ENCODE data around the gene PLEKHO1.

Gene PLEKHO1, protein sequence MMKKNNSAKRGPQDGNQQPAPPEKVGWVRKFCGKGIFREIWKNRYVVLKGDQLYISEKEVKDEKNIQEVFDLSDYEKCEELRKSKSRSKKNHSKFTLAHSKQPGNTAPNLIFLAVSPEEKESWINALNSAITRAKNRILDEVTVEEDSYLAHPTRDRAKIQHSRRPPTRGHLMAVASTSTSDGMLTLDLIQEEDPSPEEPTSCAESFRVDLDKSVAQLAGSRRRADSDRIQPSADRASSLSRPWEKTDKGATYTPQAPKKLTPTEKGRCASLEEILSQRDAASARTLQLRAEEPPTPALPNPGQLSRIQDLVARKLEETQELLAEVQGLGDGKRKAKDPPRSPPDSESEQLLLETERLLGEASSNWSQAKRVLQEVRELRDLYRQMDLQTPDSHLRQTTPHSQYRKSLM

DNA sequence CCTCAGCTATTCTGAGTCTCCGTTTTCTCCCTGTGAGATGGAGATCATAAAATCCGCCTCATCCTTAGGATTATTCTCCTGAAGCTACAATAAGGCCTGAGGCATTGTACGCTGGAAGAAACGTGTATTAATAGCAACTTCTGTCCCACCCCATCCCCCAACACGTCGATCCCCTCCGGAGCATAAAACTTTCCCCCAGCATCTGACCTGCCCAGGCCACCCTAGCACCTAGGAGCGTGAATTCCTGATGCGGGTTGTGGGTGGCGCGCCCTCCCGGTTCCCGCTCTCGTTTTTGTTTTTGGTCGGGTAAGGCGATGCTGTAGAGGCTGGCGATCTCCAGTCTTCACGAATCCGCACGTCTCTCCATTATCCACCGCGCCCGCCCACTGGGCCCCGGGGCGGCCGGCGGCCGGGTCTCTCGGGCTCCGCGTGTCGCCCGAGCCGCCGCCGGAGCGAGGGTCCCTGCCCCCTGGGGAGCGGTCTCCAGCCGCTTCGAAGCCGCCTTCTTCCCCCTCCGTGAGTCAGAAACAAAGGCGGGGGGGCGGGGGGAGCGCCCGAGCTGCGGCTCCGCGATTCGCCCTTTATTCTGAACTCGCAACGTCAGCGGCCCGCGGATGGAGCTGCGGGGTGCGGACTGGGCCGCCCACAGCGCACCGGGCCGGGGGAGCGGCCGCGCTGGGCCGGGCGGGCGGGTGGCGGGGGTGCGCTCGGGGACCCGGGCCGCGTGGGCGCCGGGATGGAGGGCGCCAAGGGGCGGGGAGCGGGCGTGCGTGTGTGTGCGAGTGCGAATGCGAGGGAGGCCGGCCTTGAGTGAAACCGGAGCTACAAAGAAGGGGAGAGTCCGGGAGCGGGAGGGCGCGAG is at the start of gene PLEKHO1:
Gene PLEKHO1, plus strand, starts transcription at position 646 of the 862 bp plus-strand sequence. CDS start 342 bp downstream, outside the sequence.
- H3K27me3 ChIP-seq (ENCODE audit: low read depth) = no peaks in the 10 kb centered on the region
- peak; percentile 63 to 80 for DNase-seq (ENCODE audit: low spot score in 2 of 2)
- no peaks in the 10 kb centered on the region for H3K9me3 ChIP-seq
- peaks cover 10% of the 10 kb centered on the region for H3K4me1 ChIP-seq
- in situ Hi-C loops (cut with MboI; ENCODE audit: low sequenced_read_pairs) = loop anchor here (25.0 kb wide), 1 partner anchor 237 kb away; the partner anchor contains the start of gene SV2A
- H3K36me3 ChIP-seq (replicated peaks) = peaks cover 14% of the 10 kb centered on the region
- peak within 1 kb of the TSS; percentile 76 for H3K4me3 ChIP-seq

GRCh38 chr1:150102986-150103385 is 46.7 kb upstream of the PLEKHO1 start:
- H3K27me3 ChIP-seq (ENCODE audit: low read depth) = no peaks in the 10 kb centered on the region
- in situ Hi-C loops (cut with MboI; ENCODE audit: low sequenced_read_pairs) = no loop called here
- DNase-seq (ENCODE audit: low spot score in 2 of 2) = no peak
- no peaks in the 10 kb centered on the region for H3K9me3 ChIP-seq
- H3K36me3 ChIP-seq (replicated peaks) = peaks cover 14% of the 10 kb centered on the region
- no peaks in the 10 kb centered on the region for H3K4me1 ChIP-seq
- no peak overlapping the region for H3K4me3 ChIP-seq

- Histone ChIP-seq H3K4me3 (no peak overlapping the region), H3K27me3 (ENCODE audit: low read depth) (no peaks in the 10 kb centered on the region), H3K36me3 (replicated peaks) (peaks cover 7% of the 10 kb centered on the region), H3K9me3 (no peaks in the 10 kb centered on the region), H3K4me1 (no peaks in the 10 kb centered on the region)
- DNase-seq (ENCODE audit: low spot score in 2 of 2) = no peak
- in situ Hi-C loops (cut with MboI; ENCODE audit: low sequenced_read_pairs) = no loop called here
Measured at GRCh38 chr1:150106341-150106740, 43.4 kb upstream of the PLEKHO1 start.

GRCh38 chr1:150109586-150109985 is 40.1 kb upstream of the PLEKHO1 start:
- Histone ChIP-seq H3K27me3 (ENCODE audit: low read depth) (no peaks in the 10 kb centered on the region), H3K4me3 (no peak overlapping the region), H3K9me3 (no peaks in the 10 kb centered on the region), H3K36me3 (replicated peaks) (peaks cover 13% of the 10 kb centered on the region), H3K4me1 (no peaks in the 10 kb centered on the region)
- in situ Hi-C loops (cut with MboI; ENCODE audit: low sequenced_read_pairs) = no loop called here
- no peak for DNase-seq (ENCODE audit: low spot score in 2 of 2)

GRCh38 chr1:150110116-150110515 is 39.6 kb upstream of the PLEKHO1 start:
- no peak overlapping the region for H3K4me3 ChIP-seq
- H3K9me3 ChIP-seq = no peaks in the 10 kb centered on the region
- H3K27me3 ChIP-seq (ENCODE audit: low read depth) = no peaks in the 10 kb centered on the region
- no peak for DNase-seq (ENCODE audit: low spot score in 2 of 2)
- in situ Hi-C loops (cut with MboI; ENCODE audit: low sequenced_read_pairs) = no loop called here
- no peaks in the 10 kb centered on the region for H3K4me1 ChIP-seq
- peaks cover 13% of the 10 kb centered on the region for H3K36me3 ChIP-seq (replicated peaks)

GRCh38 chr1:150111670-150112069 is 38.0 kb upstream of the PLEKHO1 start:
- H3K27me3 ChIP-seq (ENCODE audit: low read depth) = no peaks in the 10 kb centered on the region
- peaks cover 16% of the 10 kb centered on the region for H3K36me3 ChIP-seq (replicated peaks)
- H3K9me3 ChIP-seq = no peaks in the 10 kb centered on the region
- no peaks in the 10 kb centered on the region for H3K4me1 ChIP-seq
- no peak for DNase-seq (ENCODE audit: low spot score in 2 of 2)
- H3K4me3 ChIP-seq = no peak overlapping the region
- in situ Hi-C loops (cut with MboI; ENCODE audit: low sequenced_read_pairs) = no loop called here

- in situ Hi-C loops (cut with MboI; ENCODE audit: low sequenced_read_pairs) = no loop called here
- Histone ChIP-seq H3K9me3 (no peaks in the 10 kb centered on the region), H3K36me3 (replicated peaks) (peaks cover 16% of the 10 kb centered on the region), H3K27me3 (ENCODE audit: low read depth) (no peaks in the 10 kb centered on the region), H3K4me1 (no peaks in the 10 kb centered on the region), H3K4me3 (no peak overlapping the region)
- no peak for DNase-seq (ENCODE audit: low spot score in 2 of 2)
Measured at GRCh38 chr1:150115121-150115520, 34.6 kb upstream of the PLEKHO1 start.

DNA sequence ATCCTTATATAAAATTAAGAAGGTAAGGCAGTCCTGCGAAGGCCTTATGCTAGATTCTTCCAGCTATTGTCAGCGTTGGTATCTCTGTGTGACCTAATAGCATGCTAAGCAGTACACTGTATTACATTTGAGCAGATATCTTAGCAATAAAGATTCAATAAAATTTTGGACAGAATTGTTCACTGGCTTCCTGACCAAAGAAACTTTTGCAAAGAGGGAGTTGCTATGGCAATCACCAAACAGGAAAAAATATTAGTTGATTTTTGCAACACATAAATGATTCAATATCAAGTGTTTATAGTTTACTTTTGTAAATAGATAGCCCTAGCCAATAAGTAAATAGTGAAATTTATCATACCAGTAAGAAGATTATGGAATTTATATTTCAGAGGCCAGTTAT is 31.0 kb upstream of the PLEKHO1 start:
- Histone ChIP-seq H3K4me1 (no peaks in the 10 kb centered on the region), H3K4me3 (no peak overlapping the region), H3K36me3 (replicated peaks) (0 out of 2 replicates have a peak, but pooled peaks cover 3% of the 10 kb centered on the region), H3K9me3 (no peaks in the 10 kb centered on the region), H3K27me3 (ENCODE audit: low read depth) (no peaks in the 10 kb centered on the region)
- DNase-seq (ENCODE audit: low spot score in 2 of 2) = no peak
- in situ Hi-C loops (cut with MboI; ENCODE audit: low sequenced_read_pairs) = no loop called here

DNA sequence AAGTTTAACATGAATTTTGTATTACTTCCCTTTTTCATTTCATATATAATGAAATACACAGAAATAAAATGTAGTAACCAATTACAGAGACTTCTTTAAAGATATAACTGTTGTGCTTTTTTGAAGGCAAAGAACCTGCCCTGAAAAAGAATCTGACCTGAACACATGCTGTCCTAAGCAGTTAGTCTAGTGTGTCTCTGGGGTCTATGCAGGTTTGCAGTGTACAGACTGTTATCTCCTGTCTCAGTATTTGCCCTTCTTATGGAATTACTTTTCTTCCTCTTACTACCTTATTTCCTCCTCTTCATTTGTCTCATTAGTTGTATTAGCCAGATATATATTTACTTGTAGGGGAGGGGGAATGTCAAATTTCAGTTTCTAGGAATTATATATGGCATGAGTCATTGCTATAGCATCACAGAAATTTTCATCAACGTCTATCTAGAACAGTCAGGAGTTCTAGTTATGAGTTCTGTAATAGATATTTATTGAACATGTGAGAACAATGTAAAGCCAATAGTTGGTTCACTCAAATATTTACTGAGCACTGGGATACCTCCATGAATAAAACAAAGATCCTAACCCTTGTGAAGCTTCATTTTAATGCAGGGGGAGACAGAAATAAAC is 28.4 kb upstream of the PLEKHO1 start:
- no peak for DNase-seq (ENCODE audit: low spot score in 2 of 2)
- in situ Hi-C loops (cut with MboI; ENCODE audit: low sequenced_read_pairs) = no loop called here

GRCh38 chr1:150126811-150127210 is 22.9 kb upstream of the PLEKHO1 start:
- H3K4me3 ChIP-seq = no peak overlapping the region
- in situ Hi-C loops (cut with MboI; ENCODE audit: low sequenced_read_pairs) = no loop called here
- H3K4me1 ChIP-seq = no peaks in the 10 kb centered on the region; the same call in 1 of the 2 replicates

More for the DNA sequence above, 28.4 kb upstream of the PLEKHO1 start:
- H3K4me1 ChIP-seq = no peaks in the 10 kb centered on the region
- H3K9me3 ChIP-seq = no peaks in the 10 kb centered on the region
- no peaks in the 10 kb centered on the region for H3K27me3 ChIP-seq (ENCODE audit: low read depth)
- no peak overlapping the region for H3K4me3 ChIP-seq
- H3K36me3 ChIP-seq (replicated peaks) = no peaks in the 10 kb centered on the region

DNA sequence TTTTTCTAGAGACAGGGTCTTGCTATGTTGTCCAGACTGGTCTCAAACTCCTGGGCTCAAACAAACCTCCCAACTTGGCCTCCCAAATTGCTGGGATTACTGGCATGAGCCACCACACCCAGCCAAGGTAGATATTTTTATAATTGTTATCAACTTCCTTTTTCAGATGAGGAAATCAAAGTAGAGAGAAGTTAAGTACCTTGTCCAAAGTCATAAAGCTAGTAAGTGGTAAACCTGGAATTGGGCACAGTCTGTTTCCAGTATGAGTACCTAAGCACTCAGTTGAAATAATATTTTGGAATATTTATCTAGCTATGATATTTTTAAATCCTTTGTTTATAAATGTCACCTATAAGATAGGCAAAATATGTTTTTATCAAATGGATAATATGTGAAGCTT is 22.3 kb upstream of the PLEKHO1 start:
- Histone ChIP-seq H3K4me1 (no peaks in the 10 kb centered on the region; the same call in 1 of the 2 replicates), H3K27me3 (ENCODE audit: low read depth) (no peaks in the 10 kb centered on the region), H3K9me3 (no peaks in the 10 kb centered on the region), H3K36me3 (replicated peaks) (no peaks in the 10 kb centered on the region), H3K4me3 (no peak overlapping the region)
- no peak for DNase-seq (ENCODE audit: low spot score in 2 of 2)
- in situ Hi-C loops (cut with MboI; ENCODE audit: low sequenced_read_pairs) = no loop called here

More at GRCh38 chr1:150126811-150127210, 22.9 kb upstream of the PLEKHO1 start:
- Histone ChIP-seq H3K9me3 (no peaks in the 10 kb centered on the region), H3K27me3 (ENCODE audit: low read depth) (no peaks in the 10 kb centered on the region), H3K36me3 (replicated peaks) (no peaks in the 10 kb centered on the region)
- no peak for DNase-seq (ENCODE audit: low spot score in 2 of 2)

GRCh38 chr1:150127868-150128267 is 21.8 kb upstream of the PLEKHO1 start:
- DNase-seq (ENCODE audit: low spot score in 2 of 2) = no peak
- Histone ChIP-seq H3K4me1 (no peaks in the 10 kb centered on the region; the same call in 1 of the 2 replicates), H3K9me3 (no peaks in the 10 kb centered on the region), H3K36me3 (replicated peaks) (no peaks in the 10 kb centered on the region; the same call in 1 of the 2 replicates), H3K27me3 (ENCODE audit: low read depth) (no peaks in the 10 kb centered on the region), H3K4me3 (no peak overlapping the region)
- in situ Hi-C loops (cut with MboI; ENCODE audit: low sequenced_read_pairs) = no loop called here

- no peak for DNase-seq (ENCODE audit: low spot score in 2 of 2)
- no peaks in the 10 kb centered on the region; the same call in 1 of the 2 replicates for H3K4me1 ChIP-seq
- in situ Hi-C loops (cut with MboI; ENCODE audit: low sequenced_read_pairs) = no loop called here
Measured at GRCh38 chr1:150132372-150132771, 17.3 kb upstream of the PLEKHO1 start.

More at GRCh38 chr1:150132372-150132771, 17.3 kb upstream of the PLEKHO1 start:
- Histone ChIP-seq H3K27me3 (ENCODE audit: low read depth) (no peaks in the 10 kb centered on the region), H3K36me3 (replicated peaks) (no peaks in the 10 kb centered on the region; the same call in 1 of the 2 replicates), H3K4me3 (no peak overlapping the region), H3K9me3 (no peaks in the 10 kb centered on the region)
